ENCODE measurements around the gene FTHL17. TPM values are rescaled to one million over a fixed set of nuclear protein-coding genes. Genes with fewer than 3 reads are reported as not detected.

The FTHL17 gene
- total RNA-seq (2014; rRNA removed; shearing (Covaris generic)), result not detected in 2 replicates
- polyA plus RNA-seq (2015; cell fraction: cytosol; rRNA removed), result not detected in 2 replicates
- polyA plus RNA-seq (2015; cell fraction: nucleus; rRNA removed), result not detected in 2 replicates

DNA sequence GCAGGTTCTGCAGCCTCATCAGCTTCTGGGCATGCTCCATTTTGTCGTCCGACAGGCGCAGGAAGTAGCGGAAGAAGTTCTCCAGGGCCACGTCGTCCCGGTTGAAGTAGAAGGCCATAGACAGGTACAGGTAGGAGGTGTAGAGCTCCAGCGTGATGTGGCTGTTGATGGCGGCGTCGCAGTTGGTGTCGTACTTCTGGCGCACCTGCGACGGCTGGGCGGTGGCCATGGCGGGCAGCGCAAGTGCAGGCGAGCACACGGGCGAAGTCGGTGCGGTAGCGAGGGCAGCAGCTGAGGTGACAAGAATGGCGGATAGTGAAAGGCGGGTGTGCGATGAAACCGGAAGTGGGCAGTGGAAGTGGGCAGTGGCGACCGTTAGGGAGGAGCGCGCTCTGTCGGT, at the start of gene FTHL17:
TSS of gene FTHL17 (minus strand) at position 317 of the 400 bp plus-strand sequence. CDS start at position 229, 88 bp downstream.
- DNase-seq (ENCODE audit: low read depth, low spot score), result no peak
- in situ Hi-C loops (cut with HindIII; ENCODE audit: low pct_unique_long_range_greater_than_20kb, low sequenced_read_pairs), result no loop called here

DNA sequence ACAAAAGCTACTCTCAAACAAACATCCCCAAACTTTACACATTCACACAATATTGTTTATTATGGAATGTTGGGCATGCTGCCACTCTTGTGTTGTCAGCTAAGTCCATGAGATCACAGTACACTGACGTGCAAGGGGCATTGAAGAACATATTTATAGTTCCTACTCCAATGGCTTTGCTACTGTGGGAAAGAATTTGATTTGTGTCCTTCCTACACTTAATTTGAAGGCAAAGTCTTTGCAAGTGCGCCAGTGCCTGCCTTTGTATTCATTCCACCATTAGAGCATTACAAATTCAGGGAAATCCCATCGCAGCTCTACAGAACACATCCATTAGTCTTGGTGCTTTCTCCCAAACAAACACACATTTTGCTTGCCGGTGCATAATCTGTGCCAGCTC, 45.4 kb upstream of the FTHL17 start:
- in situ Hi-C loops (cut with HindIII; ENCODE audit: low pct_unique_long_range_greater_than_20kb, low sequenced_read_pairs), result no loop called here
- no peak for DNase-seq (ENCODE audit: low read depth, low spot score)

DNA sequence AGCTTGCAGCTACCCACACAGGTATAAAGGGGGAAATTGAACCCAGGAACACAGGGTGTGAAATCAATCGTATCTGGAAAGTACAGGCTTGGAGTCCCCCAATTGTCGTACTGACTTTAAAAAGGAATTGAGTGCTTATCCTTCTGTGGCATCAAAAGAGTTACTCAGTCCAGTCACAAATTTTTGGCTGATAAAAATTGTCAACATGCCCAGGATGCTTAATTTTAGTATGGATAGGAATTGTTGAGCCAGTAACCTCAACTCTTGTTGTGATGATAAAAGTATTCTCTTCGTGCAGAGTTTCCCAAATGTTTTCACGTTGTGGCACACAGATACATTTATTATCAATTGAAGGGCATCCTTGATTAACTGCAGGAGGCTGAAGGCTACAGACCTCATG, 43.6 kb upstream of the FTHL17 start:
- no peak for DNase-seq (ENCODE audit: low read depth, low spot score)
- in situ Hi-C loops (cut with HindIII; ENCODE audit: low pct_unique_long_range_greater_than_20kb, low sequenced_read_pairs), result no loop called here

DNA sequence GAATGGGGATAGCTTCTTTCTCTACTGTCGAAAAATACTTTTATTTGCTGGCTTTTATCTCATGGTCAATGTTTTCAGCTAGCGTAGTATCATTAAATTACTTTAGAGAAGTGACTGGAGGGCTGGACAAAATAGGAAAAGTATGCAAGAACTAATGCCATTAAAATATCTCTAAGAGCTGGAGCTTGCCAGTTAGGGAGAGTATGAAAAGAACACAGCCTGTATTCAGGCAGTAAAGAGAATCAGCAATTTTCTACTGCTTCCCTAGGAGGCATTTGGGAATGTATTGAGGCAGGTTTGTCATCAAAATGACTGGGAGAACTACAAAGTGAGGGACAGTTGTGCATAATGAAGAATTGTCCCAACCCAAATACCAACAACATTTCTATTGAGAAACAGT, 43.0 kb upstream of the FTHL17 start:
- in situ Hi-C loops (cut with HindIII; ENCODE audit: low pct_unique_long_range_greater_than_20kb, low sequenced_read_pairs), result no loop called here
- no peak for DNase-seq (ENCODE audit: low read depth, low spot score)

DNA sequence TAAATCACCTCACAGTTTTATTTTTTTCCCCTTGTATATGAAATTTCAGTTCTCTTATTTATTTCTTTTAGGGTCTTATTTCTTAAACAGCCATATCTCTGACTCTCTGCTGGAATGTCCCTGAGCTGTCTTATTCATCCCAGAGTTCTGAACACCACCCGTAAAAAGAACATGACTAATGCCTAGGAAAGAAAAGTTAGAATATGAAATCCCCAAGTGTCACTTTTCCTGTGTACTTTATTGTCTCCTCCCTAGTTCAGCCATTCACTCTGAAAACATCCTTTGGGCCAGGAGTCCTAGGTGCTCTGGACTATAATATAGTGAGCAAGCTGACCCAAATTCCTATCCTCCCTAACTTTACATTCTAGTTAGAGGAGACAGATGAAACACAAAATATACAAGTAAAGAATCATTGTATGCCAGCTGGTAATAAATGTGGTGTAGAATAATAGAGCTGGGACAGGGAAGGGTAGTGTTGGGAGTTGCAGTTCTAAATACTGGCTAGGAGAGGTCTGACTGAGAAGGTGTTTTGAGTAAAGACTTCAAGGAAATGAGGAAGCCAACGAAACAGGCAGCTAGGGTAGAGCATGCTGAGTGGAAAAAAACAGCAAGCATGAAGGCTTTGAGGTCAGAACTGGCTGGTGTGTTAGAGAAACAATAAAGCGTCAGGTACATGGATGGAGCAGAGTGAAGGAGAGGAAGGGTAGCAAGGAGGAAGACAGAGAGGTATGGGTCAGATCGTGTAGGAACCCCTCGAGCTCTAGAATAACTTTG, 40.6 kb upstream of the FTHL17 start:
- DNase-seq (ENCODE audit: low read depth, low spot score), result no peak
- in situ Hi-C loops (cut with HindIII; ENCODE audit: low pct_unique_long_range_greater_than_20kb, low sequenced_read_pairs), result no loop called here

DNA sequence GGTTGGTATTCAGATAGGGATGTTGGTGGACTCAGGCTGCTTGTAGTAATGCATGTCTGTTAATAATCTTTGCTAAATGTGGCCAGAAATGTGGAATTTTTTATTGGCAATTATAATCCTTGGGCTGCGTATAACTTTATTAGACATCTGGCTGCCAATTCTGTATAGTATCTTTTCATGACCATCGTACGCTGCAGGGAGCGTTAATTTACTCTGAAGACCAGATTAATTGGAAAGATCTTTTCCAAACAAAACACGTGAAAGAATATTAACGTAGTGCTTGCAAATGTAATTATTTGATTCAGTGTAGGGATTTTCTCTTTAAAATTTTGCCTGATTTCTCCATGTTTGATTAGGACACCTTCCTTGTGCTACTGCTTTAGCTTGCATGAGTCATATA, 38.8 kb upstream of the FTHL17 start:
- DNase-seq (ENCODE audit: low read depth, low spot score), result no peak
- in situ Hi-C loops (cut with HindIII; ENCODE audit: low pct_unique_long_range_greater_than_20kb, low sequenced_read_pairs), result no loop called here

DNA sequence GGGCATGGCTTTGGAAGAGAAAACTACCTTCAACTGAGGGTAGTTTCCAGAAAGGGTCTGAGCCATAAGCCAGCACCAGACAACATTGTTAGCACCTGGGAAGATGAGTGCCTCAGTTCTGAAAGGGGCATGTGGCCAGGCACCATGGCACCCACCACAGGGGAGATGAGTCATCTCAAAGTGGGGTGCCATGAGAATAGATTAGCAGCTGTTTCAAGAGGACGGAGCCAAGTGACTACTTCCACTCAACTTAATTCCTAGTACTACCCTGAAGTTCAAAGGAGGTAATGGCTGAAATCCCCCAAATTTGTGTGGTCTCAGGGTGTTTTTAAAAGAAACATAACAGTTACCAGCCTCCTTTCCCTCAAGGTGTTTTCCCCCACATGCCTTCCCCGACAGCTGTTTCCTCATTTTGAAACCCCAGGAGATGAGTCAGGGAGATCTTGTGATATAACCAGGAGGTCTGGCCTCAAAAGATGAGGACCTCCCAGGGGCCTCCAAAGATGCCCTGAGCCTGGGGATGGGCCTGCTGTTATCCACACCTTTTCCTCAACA, 27.8 kb upstream of the FTHL17 start:
- in situ Hi-C loops (cut with HindIII; ENCODE audit: low pct_unique_long_range_greater_than_20kb, low sequenced_read_pairs), result no loop called here
- no peak for DNase-seq (ENCODE audit: low read depth, low spot score)

DNA sequence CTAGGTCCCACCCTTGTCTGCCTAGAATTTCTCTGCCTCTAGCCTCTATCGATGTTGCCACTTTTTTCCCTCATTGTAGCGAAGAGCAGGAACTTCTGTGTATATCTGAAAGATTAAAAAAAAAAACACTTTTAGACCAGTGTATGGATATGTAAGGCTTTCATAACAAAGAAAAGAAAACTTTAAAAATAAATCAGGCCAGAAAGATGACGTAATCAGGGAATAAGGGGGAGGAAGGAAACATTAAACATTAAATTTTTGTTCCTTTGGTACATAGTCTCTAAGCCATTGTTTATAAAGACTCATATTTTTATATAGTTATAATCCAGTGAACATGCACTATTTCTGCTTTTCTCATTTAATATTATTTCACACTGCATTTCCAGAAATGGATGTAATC, 26.2 kb upstream of the FTHL17 start:
- in situ Hi-C loops (cut with HindIII; ENCODE audit: low pct_unique_long_range_greater_than_20kb, low sequenced_read_pairs), result no loop called here
- no peak for DNase-seq (ENCODE audit: low read depth, low spot score)

DNA sequence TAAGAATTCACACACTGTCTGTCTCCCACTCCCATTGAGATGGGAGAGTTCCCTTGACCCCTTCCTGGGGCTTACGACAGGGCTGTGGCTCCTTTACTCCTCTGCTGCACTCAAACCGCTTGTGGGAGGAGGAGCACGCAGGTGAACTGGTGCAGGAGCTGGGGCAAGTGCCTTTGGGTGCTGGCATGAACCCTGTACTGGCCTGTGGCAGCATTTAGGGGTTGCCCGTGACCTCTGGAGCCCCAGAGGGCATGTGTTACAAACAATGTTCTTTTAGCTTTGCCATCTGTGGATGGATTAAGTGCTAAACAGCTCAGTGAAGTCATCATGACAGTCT, 21.8 kb upstream of the FTHL17 start:
- no peak for DNase-seq (ENCODE audit: low read depth, low spot score)
- in situ Hi-C loops (cut with HindIII; ENCODE audit: low pct_unique_long_range_greater_than_20kb, low sequenced_read_pairs), result no loop called here

DNA sequence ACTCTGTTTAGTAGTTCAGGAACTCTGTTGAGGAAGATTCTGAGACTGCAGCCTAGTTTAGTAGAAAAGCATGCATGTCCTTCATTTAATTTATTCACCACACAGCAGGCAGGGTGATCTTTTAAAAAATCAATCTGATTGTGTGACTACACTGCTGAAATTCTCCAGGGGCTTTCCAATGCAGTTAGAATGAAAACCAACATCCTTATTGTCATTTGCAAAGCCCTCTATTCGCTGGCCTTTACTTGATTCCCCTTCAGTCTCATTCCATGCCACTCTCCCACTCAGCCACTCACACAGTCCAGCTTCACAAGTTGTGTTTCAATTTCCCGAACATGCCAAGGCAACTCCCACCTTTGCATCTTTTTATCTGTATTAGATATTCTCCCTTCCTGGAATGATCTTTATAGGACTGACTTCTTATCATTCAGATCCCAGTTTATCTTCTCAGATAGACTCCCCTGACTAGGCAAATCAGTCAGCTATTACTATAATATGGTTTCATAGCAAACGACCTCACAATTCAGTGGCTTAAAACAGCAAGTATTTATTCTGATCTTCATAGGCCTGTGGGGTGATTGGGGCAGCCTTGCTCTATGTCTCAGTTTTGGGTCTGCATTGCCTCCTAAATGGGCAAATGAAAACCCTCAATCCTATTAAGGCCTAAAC, 21.3 kb upstream of the FTHL17 start:
- in situ Hi-C loops (cut with HindIII; ENCODE audit: low pct_unique_long_range_greater_than_20kb, low sequenced_read_pairs), result no loop called here
- no peak for DNase-seq (ENCODE audit: low read depth, low spot score)

DNA sequence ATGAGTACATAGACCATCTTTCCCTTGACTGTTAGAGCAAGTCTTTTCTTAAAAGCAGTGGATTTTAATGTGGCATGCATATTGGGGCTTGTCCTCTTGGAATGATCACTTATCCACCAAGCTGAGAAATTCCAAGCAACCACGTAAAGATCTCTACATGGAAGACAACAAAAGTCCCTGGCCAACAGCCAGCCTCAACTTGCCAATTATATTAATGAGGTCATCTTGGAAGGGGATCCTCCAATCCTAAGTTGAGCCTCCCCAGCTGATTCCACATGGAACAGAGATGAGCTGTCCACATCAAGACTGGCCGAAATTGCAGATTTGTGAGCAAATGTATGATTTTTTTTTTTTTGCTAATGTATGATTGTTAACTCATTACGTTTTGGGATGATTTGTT, 20.6 kb upstream of the FTHL17 start:
- no peak for DNase-seq (ENCODE audit: low read depth, low spot score)
- in situ Hi-C loops (cut with HindIII; ENCODE audit: low pct_unique_long_range_greater_than_20kb, low sequenced_read_pairs), result no loop called here

DNA sequence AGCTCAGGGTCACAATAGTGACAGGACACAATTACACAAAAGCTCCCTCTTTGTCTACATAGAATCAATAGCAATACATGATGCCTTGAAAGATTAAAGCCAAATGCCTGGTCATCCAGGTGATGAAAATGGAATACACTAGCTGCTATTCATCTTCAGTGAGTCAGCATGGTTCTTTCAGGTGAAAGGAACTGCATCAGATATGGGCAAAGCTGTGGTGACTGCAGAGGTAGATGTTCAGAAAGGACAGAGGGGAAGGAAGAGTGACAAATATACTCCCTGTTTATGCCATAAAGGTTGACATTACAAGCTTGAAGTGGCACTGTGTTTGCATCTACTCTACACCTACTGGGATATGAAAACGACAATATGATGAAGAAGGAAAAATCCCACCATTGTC, 20.0 kb upstream of the FTHL17 start:
- in situ Hi-C loops (cut with HindIII; ENCODE audit: low pct_unique_long_range_greater_than_20kb, low sequenced_read_pairs), result no loop called here
- DNase-seq (ENCODE audit: low read depth, low spot score), result no peak

DNA sequence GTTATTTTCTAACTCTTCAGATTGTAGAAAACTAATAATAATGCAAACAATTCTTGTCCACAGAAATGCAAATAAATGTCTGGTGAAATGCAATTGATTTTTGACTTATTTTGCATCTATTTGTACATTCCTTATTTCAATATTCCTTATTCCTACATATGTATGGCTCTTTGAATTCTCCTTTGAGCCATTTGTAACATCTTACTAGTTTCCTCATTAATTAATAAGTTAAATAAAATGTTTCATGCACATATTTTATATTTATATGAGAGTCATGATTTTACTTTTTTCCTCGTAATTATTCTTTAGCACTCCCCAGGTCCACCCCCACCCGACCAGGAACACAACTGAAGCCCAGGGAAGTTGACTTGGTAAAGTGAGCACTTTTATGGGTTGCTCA, 2.7 kb upstream of the FTHL17 start:
- no peak for DNase-seq (ENCODE audit: low read depth, low spot score)
- in situ Hi-C loops (cut with HindIII; ENCODE audit: low pct_unique_long_range_greater_than_20kb, low sequenced_read_pairs), result no loop called here

DNA sequence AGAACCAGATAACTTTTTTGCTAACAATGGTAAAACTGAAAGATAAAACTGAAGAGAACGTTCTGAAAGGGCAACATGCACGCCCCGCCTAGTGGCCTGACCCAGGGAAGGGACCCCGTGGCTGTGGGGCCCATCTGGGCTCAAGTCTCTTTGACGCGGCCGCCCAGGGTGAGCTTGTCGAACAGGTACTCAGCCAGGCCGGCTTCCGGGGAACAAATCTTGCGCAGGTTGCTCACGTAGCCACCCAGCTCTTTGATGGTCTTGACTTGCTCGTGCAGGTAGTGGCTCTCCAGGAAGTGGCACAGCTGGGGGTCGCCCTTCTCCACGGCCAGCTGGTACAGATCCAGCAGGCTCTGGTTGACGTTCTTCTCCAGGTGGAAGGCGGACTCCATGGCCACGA, 579 bp downstream of the FTHL17 start:
- DNase-seq (ENCODE audit: low read depth, low spot score), result no peak
- in situ Hi-C loops (cut with HindIII; ENCODE audit: low pct_unique_long_range_greater_than_20kb, low sequenced_read_pairs), result no loop called here

DNA sequence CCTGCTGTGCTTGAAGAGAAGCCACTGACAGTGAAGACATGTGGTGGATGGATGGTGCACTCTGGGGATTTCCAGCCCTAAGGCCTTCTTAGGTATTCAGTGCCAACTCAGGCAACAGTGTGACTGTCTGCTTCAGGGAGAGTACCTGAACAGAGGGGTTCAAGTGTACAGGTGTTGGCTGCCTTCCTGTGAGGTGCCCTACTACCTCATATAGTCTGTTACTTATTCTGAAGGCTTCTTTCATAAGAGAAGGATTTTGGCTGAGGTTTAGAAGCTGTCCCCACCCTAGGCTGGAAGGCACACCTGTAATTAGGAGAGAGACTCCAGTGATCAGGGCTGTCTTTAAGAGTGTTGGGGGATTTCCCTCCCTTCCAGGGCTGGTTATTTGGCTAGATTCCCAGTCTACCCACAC, 1.8 kb downstream of the FTHL17 start:
- in situ Hi-C loops (cut with HindIII; ENCODE audit: low pct_unique_long_range_greater_than_20kb, low sequenced_read_pairs), result no loop called here
- no peak for DNase-seq (ENCODE audit: low read depth, low spot score)

DNA sequence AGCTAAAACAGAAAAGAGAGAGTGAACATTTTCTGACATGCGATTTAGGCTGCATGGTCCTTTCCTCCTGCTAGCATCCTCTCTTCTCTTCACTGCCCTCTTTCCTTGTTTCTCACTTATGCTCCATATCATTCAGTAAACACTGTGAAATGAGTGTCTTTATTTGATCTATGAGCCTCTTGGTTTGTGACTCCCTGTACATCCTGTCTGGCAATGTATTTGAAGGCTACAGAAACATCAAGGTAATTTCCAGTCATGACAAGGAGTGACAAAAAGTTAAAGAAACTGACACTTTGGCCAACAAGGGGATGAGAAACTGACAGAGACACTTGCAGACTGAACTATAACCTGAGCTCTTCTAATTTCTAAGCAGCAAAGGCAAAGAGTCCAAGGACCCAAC, 8.7 kb downstream of the FTHL17 start:
- in situ Hi-C loops (cut with HindIII; ENCODE audit: low pct_unique_long_range_greater_than_20kb, low sequenced_read_pairs), result no loop called here
- DNase-seq (ENCODE audit: low read depth, low spot score), result no peak

DNA sequence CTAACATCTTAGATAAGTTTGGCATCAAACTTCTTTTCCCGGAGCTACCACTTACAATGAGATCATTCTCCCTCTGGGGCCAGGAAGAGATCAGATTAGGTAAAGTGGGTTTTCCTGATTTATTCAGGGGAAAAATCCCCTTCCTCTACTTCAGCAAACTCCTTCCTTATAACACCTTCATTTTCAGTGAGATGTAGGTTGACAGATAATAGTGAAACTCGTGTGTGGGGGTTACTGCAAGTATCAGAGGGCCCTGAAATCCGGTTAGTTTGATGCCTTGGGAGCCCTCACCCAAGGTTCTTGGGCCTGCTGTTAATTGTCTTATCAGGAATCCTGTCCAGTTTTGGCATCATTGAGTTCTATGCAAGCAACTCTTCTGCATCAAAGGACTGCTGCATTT, 10.8 kb downstream of the FTHL17 start:
- in situ Hi-C loops (cut with HindIII; ENCODE audit: low pct_unique_long_range_greater_than_20kb, low sequenced_read_pairs), result no loop called here

DNA sequence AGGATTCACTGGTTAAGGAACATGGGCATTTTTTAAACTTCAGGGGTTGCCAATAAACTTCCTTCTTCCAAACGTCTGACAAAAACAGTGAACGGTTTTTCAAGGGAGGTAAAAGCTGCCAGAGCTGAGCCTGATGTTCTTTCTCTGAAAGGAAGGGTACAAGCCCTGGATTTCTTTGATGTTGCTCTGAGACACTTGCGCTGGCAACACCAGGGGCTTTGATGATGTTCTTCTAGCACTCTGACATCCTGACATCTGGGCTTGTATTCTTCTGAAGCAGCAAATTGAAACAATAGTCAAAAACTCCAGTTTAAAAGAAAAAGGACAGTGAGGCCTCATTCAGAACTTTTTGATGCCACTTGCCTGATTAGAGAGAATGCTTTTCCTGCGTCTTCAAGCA, 11.8 kb downstream of the FTHL17 start:
- in situ Hi-C loops (cut with HindIII; ENCODE audit: low pct_unique_long_range_greater_than_20kb, low sequenced_read_pairs), result no loop called here
- DNase-seq (ENCODE audit: low read depth, low spot score), result no peak

More for the DNA sequence above, 10.8 kb downstream of the FTHL17 start:
- no peak for DNase-seq (ENCODE audit: low read depth, low spot score)

DNA sequence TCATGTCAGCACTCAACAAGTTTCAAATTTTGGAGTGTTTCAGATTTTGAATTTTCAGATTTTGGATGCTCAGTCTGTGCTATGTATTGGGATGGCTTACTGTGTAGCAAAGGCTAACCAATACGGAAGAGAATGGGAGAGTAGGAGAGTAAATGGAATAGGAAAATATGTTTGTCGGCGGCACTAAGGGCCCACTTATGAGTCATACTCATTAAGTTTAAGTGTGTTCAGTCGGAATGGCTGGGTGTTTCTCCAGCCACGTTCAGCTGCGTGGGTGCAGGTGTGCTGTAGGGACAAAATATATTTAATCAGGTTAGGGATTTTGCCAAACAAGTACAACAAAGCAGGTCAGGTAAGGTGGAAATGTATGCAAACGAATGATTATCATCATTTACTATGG, 13.6 kb downstream of the FTHL17 start:
- DNase-seq (ENCODE audit: low read depth, low spot score), result no peak

More for the DNA sequence above, 13.6 kb downstream of the FTHL17 start:
- in situ Hi-C loops (cut with HindIII; ENCODE audit: low pct_unique_long_range_greater_than_20kb, low sequenced_read_pairs), result no loop called here

Measured in SK-MEL-5 (cell line).